Measurements from ENCODE around the gene DGKB.
"Not testable (repeated sequence)": the region's sequence is repeated elsewhere in the genome, so short reads cannot be mapped to it uniquely, and the experiment has no call there.

DGKB gene

GRCh38 chr7:14487701-14488395, 414.7 kb downstream of the DGKB start:
- H2AFZ ChIP-seq (ENCODE audit: low read length): no peak overlapping the region
- no peaks in the 10 kb centered on the region for H3K4me1 ChIP-seq (ENCODE audit: low read length)
- no peak overlapping the region for H3K4me3 ChIP-seq (ENCODE audit: low read length)
- no peaks in the 10 kb centered on the region for H3K36me3 ChIP-seq (replicated peaks; ENCODE audit: insufficient read depth, low read length)
- H4K20me1 ChIP-seq (ENCODE audit: insufficient read depth, low read length): no peaks in the 10 kb centered on the region
- no peak overlapping the region for H3K27ac ChIP-seq (ENCODE audit: low read length)
- no peaks in the 10 kb centered on the region for H3K79me2 ChIP-seq (ENCODE audit: low read length)
- no peak overlapping the region for H3K9ac ChIP-seq (ENCODE audit: low read length)
- TF ChIP-seq EZH2 (optimal IDR thresholded peaks at IDR 0.05; ENCODE audit: low read depth, low read length) (no peak), CTCF (IDR thresholded peaks at IDR 0.05; ENCODE audit: low read length) (no peak), EZH2phosphoT487 (IDR thresholded peaks at IDR 0.05; ENCODE audit: low read length) (no peak)
- DNase-seq: no peak
- H3K4me2 ChIP-seq (ENCODE audit: low read depth, low read length): no peak overlapping the region
- no peaks in the 10 kb centered on the region for H3K27me3 ChIP-seq (replicated peaks; ENCODE audit: insufficient read depth, low read length)
- H3K9me2 ChIP-seq (replicated peaks; ENCODE audit: insufficient read depth, low read length): no peaks in the 10 kb centered on the region
- H3F3A ChIP-seq (ENCODE audit: insufficient read depth, low read length): no peaks in the 10 kb centered on the region
- H3K9me3 ChIP-seq (replicated peaks; ENCODE audit: insufficient read depth, low read length): no peaks in the 10 kb centered on the region

- H3K4me1 ChIP-seq (ENCODE audit: low read length): no peaks in the 10 kb centered on the region
- H2AFZ ChIP-seq (ENCODE audit: low read length): no peak overlapping the region
- H4K20me1 ChIP-seq (ENCODE audit: insufficient read depth, low read length): no peaks in the 10 kb centered on the region
- H3K27ac ChIP-seq (ENCODE audit: low read length): no peak overlapping the region
- TF ChIP-seq EZH2 (optimal IDR thresholded peaks at IDR 0.05; ENCODE audit: low read depth, low read length) (no peak), EZH2phosphoT487 (IDR thresholded peaks at IDR 0.05; ENCODE audit: low read length) (no peak)
- no peak overlapping the region for H3K9ac ChIP-seq (ENCODE audit: low read length)
- no peaks in the 10 kb centered on the region for H3K79me2 ChIP-seq (ENCODE audit: low read length)
- no peaks in the 10 kb centered on the region for H3K9me3 ChIP-seq (replicated peaks; ENCODE audit: insufficient read depth, low read length)
- H3K9me2 ChIP-seq (replicated peaks; ENCODE audit: insufficient read depth, low read length): no peaks in the 10 kb centered on the region
- H3K4me2 ChIP-seq (ENCODE audit: low read depth, low read length): no peak overlapping the region
- H3K4me3 ChIP-seq (ENCODE audit: low read length): no peak overlapping the region
- no peaks in the 10 kb centered on the region for H3K36me3 ChIP-seq (replicated peaks; ENCODE audit: insufficient read depth, low read length)
- DNase-seq: no peak
- no peaks in the 10 kb centered on the region for H3K27me3 ChIP-seq (replicated peaks; ENCODE audit: insufficient read depth, low read length)
- H3F3A ChIP-seq (ENCODE audit: insufficient read depth, low read length): no peaks in the 10 kb centered on the region
Observed at GRCh38 chr7:14483663-14484062, 418.9 kb downstream of the DGKB start.

GRCh38 chr7:14480281-14480680, 422.3 kb downstream of the DGKB start:
- Histone ChIP-seq H3K9ac (ENCODE audit: low read length) (no peak overlapping the region), H3K27ac (ENCODE audit: low read length) (no peak overlapping the region), H3F3A (ENCODE audit: insufficient read depth, low read length) (no peaks in the 10 kb centered on the region), H4K20me1 (ENCODE audit: insufficient read depth, low read length) (no peaks in the 10 kb centered on the region), H3K79me2 (ENCODE audit: low read length) (no peaks in the 10 kb centered on the region), H3K27me3 (replicated peaks; ENCODE audit: insufficient read depth, low read length) (no peaks in the 10 kb centered on the region), H3K36me3 (replicated peaks; ENCODE audit: insufficient read depth, low read length) (no peaks in the 10 kb centered on the region), H3K4me1 (ENCODE audit: low read length) (no peaks in the 10 kb centered on the region), H3K4me2 (ENCODE audit: low read depth, low read length) (no peak overlapping the region), H3K4me3 (ENCODE audit: low read length) (no peak overlapping the region), H3K9me3 (replicated peaks; ENCODE audit: insufficient read depth, low read length) (no peaks in the 10 kb centered on the region), H3K9me2 (replicated peaks; ENCODE audit: insufficient read depth, low read length) (no peaks in the 10 kb centered on the region), H2AFZ (ENCODE audit: low read length) (no peak overlapping the region)
- TF ChIP-seq CTCF (IDR thresholded peaks at IDR 0.05; ENCODE audit: low read length): no peak
- TF ChIP-seq EZH2phosphoT487 (IDR thresholded peaks at IDR 0.05; ENCODE audit: low read length): no peak
- TF ChIP-seq EZH2 (optimal IDR thresholded peaks at IDR 0.05; ENCODE audit: low read depth, low read length): no peak
- DNase-seq: no peak

- no peak for TF ChIP-seq EZH2 (optimal IDR thresholded peaks at IDR 0.05; ENCODE audit: low read depth, low read length)
- no peak for TF ChIP-seq EZH2phosphoT487 (IDR thresholded peaks at IDR 0.05; ENCODE audit: low read length)
- TF ChIP-seq CTCF (IDR thresholded peaks at IDR 0.05; ENCODE audit: low read length): no peak
Observed at GRCh38 chr7:14478834-14479510, 423.6 kb downstream of the DGKB start.

GRCh38 chr7:14461716-14462115, 440.8 kb downstream of the DGKB start:
- not testable (repeated sequence) for H3K9me2 ChIP-seq (replicated peaks; ENCODE audit: insufficient read depth, low read length); H3K36me3 ChIP-seq (replicated peaks; ENCODE audit: insufficient read depth, low read length); H3F3A ChIP-seq (ENCODE audit: insufficient read depth, low read length); H3K27me3 ChIP-seq (replicated peaks; ENCODE audit: insufficient read depth, low read length); H3K4me1 ChIP-seq (ENCODE audit: low read length); H2AFZ ChIP-seq (ENCODE audit: low read length); H3K9ac ChIP-seq (ENCODE audit: low read length); H3K4me3 ChIP-seq (ENCODE audit: low read length); DNase-seq; H3K79me2 ChIP-seq (ENCODE audit: low read length); H3K9me3 ChIP-seq (replicated peaks; ENCODE audit: insufficient read depth, low read length); H4K20me1 ChIP-seq (ENCODE audit: insufficient read depth, low read length); H3K4me2 ChIP-seq (ENCODE audit: low read depth, low read length); H3K27ac ChIP-seq (ENCODE audit: low read length)

More at GRCh38 chr7:14478834-14479510, 423.6 kb downstream of the DGKB start:
- Histone ChIP-seq H3K27ac (ENCODE audit: low read length) (no peak overlapping the region), H3K4me3 (ENCODE audit: low read length) (no peak overlapping the region), H3K4me1 (ENCODE audit: low read length) (no peaks in the 10 kb centered on the region), H2AFZ (ENCODE audit: low read length) (no peak overlapping the region), H3K27me3 (replicated peaks; ENCODE audit: insufficient read depth, low read length) (no peaks in the 10 kb centered on the region), H3K9me2 (replicated peaks; ENCODE audit: insufficient read depth, low read length) (no peaks in the 10 kb centered on the region), H4K20me1 (ENCODE audit: insufficient read depth, low read length) (no peaks in the 10 kb centered on the region), H3K9ac (ENCODE audit: low read length) (no peak overlapping the region), H3K79me2 (ENCODE audit: low read length) (no peaks in the 10 kb centered on the region), H3K36me3 (replicated peaks; ENCODE audit: insufficient read depth, low read length) (no peaks in the 10 kb centered on the region), H3F3A (ENCODE audit: insufficient read depth, low read length) (no peaks in the 10 kb centered on the region), H3K4me2 (ENCODE audit: low read depth, low read length) (no peak overlapping the region), H3K9me3 (replicated peaks; ENCODE audit: insufficient read depth, low read length) (no peaks in the 10 kb centered on the region)
- DNase-seq: no peak

Measured in MM.1S (cell line).